HEK293 (cell line): ENCODE data around the gene FAAP100.
A peak's percentile ranks its signal among the peaks of the same experiment; 100 is the strongest.

Experiments used
- CTCF ChIA-PET: fragments of 350-600 bp; formaldehyde crosslinking; extraction: SDS; loops from one replicate; lab custom pipeline; 2021; ENCODE audit warnings: antibody characterized with exemption; lab: Yijun Ruan, JAX
- POLR2A ChIA-PET: fragments of 300-600 bp; formaldehyde crosslinking; extraction: SDS; loops from one replicate; lab custom pipeline; 2020; ENCODE audit warnings: antibody characterized with exemption, inconsistent platforms; lab: Yijun Ruan, JAX
- H3K27ac ChIP-seq: fragments of 200-500 bp; sonication (Bioruptor generic); 2 replicates; pipeline ENCODE4 v1.5.1; 2014; ENCODE audit warnings: low read depth, low read length, control low read depth, inconsistent platforms; ENCODE audit errors: extremely low read depth
- H3K36me3 ChIP-seq, 2 experiments: fragments of 200-500 bp in 1 of 2; sonication (Bioruptor generic) in 1 of 2; 1 replicate in 1 of 2; 2 replicates in 1 of 2; pipeline ENCODE4 v1.5.1; 2014 to 2017; ENCODE audit warnings: inconsistent platforms in 2 of 2, low read length in 2 of 2; ENCODE audit not compliant: control insufficient read depth in 2 of 2, insufficient read depth in 1 of 2
- H3K4me1 ChIP-seq: fragments of 200-500 bp; sonication (Bioruptor generic); 2 replicates; pipeline ENCODE4 v1.5.1; 2014; ENCODE audit warnings: mild to moderate bottlenecking, low read length, inconsistent platforms; ENCODE audit not compliant: control insufficient read depth, insufficient read depth
- H3K4me3 ChIP-seq: 2 replicates; pipeline ENCODE4 v1.5.1; 2011; ENCODE audit warnings: low read depth, mild to moderate bottlenecking, control low read depth, low read length, moderate library complexity
- H3K9me3 ChIP-seq: fragments of 200-500 bp; sonication (Bioruptor generic); 2 replicates; pipeline ENCODE4 v1.5.1; 2014; ENCODE audit warnings: low read depth, low read length, inconsistent platforms; ENCODE audit not compliant: control insufficient read depth, insufficient read depth
- MZF1 ChIP-seq: fragments of 450-650 bp; formaldehyde crosslinking; IDR thresholded peaks from 2 replicates; pipeline ENCODE4 v1.5.1; 2017; ENCODE audit warnings: missing biosample characterization, missing genetic modification characterization, borderline replicate concordance
- REPIN1 ChIP-seq: fragments of 450-650 bp; formaldehyde crosslinking; IDR thresholded peaks from 2 replicates; pipeline ENCODE4 v1.5.1; 2017; ENCODE audit warnings: missing biosample characterization, missing genetic modification characterization, low read depth
- ZBTB20 ChIP-seq: fragments of 450-650 bp; formaldehyde crosslinking; IDR thresholded peaks from 2 replicates; pipeline ENCODE4 v1.5.1; 2016; ENCODE audit warnings: missing biosample characterization, missing genetic modification characterization
- ZNF24 ChIP-seq: fragments of 450-650 bp; formaldehyde crosslinking; IDR thresholded peaks from 2 replicates; pipeline ENCODE4 v1.5.1; 2016; ENCODE audit warnings: missing biosample characterization, missing genetic modification characterization
- ZNF274 ChIP-seq, 2 experiments: fragments of 200-500 bp in 1 of 2; fragments of 450-650 bp in 1 of 2; sonication (Bioruptor generic) in 1 of 2; formaldehyde crosslinking in 1 of 2; IDR thresholded peaks; 2 replicates each; pipeline versions ENCODE4 v1.5.1 to v1.6.1; 2014 to 2016; ENCODE audit warnings: borderline replicate concordance in 1 of 2, inconsistent platforms in 1 of 2, low read length in 1 of 2, missing biosample characterization in 1 of 2, missing genetic modification characterization in 1 of 2
- ZNF621 ChIP-seq: fragments of 450-650 bp; formaldehyde crosslinking; IDR thresholded peaks from 2 replicates; pipeline ENCODE4 v1.5.1; 2017; ENCODE audit warnings: missing biosample characterization, missing genetic modification characterization
- ZNF624 ChIP-seq: fragments of 450-650 bp; formaldehyde crosslinking; IDR thresholded peaks from 2 replicates; pipeline ENCODE4 v1.5.1; 2017; ENCODE audit warnings: missing biosample characterization, missing genetic modification characterization
- ZNF660 ChIP-seq: fragments of 450-650 bp; IDR thresholded peaks from 2 replicates; pipeline ENCODE4 v1.5.1; 2018; ENCODE audit warnings: missing biosample characterization, mild to moderate bottlenecking, missing genetic modification characterization
- ZNF843 ChIP-seq: fragments of 450-650 bp; formaldehyde crosslinking; IDR thresholded peaks from 2 replicates; pipeline ENCODE4 v1.5.1; 2016; ENCODE audit warnings: missing biosample characterization, missing genetic modification characterization
- TF ChIP-seq, protein P1 (sequence below): fragments of 450-650 bp; formaldehyde crosslinking; IDR thresholded peaks from 2 replicates; pipeline ENCODE4 v1.5.1; 2017; ENCODE audit warnings: missing biosample characterization, missing genetic modification characterization
- TF ChIP-seq, protein P2 (sequence below): fragments of 450-650 bp; formaldehyde crosslinking; IDR thresholded peaks from 2 replicates; pipeline ENCODE4 v1.5.1; 2016; ENCODE audit warnings: missing biosample characterization, missing genetic modification characterization
- TF ChIP-seq, protein P3 (sequence below): fragments of 450-650 bp; formaldehyde crosslinking; IDR thresholded peaks from 2 replicates; pipeline ENCODE4 v1.5.1; 2017; ENCODE audit warnings: missing biosample characterization, missing genetic modification characterization
- TF ChIP-seq, protein P4 (sequence below): fragments of 450-650 bp; formaldehyde crosslinking; IDR thresholded peaks from 2 replicates; pipeline ENCODE4 v1.5.1; 2016; ENCODE audit warnings: missing biosample characterization, missing genetic modification characterization

FAAP100 gene

DNA sequence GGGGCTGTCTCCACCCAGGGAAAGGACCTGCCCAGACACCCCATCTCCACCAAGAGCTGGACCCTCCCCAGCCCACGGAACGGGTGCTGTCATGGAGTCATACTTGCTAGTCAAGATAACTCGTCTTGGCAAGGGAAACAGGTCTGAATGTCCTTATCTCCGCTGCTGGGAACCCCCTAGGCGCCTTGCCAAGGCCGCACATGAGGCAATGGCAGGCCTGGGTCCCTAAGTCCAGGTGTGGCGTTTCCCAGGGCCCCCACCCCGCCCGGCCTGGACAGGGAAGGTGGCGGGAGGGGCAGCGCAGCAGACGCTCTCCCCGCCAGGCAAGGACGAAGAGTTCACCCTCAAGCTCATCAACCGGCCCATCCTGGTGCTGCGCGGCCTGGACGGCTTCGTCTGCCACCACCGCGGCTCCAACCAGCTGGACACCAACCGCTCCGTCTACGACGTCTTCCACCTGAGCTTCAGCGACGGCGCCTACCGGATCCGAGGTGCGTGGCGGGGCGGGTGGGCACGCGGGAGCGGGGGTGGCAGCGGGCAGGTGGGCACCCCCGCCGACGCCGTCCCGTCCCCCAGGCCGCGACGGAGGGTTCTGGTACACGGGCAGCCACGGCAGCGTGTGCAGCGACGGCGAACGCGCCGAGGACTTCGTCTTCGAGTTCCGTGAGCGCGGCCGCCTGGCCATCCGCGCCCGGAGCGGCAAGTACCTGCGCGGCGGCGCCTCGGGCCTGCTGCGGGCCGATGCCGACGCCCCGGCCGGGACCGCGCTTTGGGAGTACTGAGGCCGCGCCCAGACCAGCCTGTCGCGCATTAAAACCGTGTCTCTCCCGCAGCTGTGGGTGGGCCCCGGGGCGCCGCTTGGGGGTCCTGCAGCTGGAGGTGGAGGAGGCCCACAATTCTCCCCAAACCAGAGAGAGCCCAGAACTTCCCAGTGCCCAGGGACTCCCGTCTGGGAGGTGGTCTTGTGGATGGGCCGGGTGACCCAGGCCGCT is 15.6 kb downstream of the FAAP100 start:
- Histone ChIP-seq H3K27ac (no peak overlapping the region), H3K36me3 (peaks cover 0 to 32% of the 10 kb centered on the region in 2 experiments; a peak in 1 of 3 replicates), H3K4me3 (no peak overlapping the region)
- POLR2A ChIA-PET = no interaction called here
- no peak for TF ChIP-seq ZNF843
- TF ChIP-seq, all 188 proteins: peak for 0
- Histone ChIP-seq H3K4me1 (no peaks in the 10 kb centered on the region), H3K9me3 (no peaks in the 10 kb centered on the region)
- CTCF ChIA-PET = interaction anchor here (0.6 to 1.5 kb wide), 6 partner anchors 14 to 463 kb away, joined by 3 to 7 read pairs (median 3); no protein-coding TSS in a partner anchor

DNA sequence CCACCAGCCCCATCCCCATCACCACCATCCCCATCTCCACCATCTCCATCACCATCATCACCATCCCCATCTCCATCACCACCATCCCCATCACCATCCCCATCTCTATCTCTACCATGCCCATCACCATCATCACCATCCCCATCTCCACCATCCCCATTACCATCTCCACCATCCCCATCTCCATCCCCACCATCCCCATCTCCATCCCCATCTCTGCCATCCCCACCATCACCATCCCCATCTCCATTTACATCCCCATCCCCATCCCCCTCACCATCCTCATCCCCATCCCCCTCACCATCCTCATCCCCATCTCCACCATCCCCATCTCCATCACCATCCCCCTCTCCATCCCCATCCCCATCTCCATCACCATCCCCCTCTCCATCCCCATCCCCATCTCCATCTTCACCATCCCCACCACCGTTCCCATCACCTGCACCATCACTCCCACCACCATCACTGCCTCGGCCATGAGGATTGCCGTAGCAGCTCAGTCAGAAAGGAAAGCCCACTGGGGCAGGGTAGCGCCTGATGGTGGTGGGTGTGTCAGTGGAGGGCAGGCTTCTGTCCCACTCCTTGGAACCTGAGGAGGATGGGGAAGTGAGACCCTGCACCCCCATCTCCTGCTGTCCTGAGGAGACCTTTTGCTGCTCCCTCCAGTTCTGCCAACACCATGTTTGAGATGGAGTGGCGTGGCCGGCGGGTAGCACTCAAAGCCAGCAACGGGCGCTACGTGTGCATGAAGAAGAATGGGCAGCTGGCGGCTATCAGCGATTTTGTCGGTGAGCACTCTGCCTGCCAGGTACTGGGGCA is 16.5 kb downstream of the FAAP100 start:
- no peaks in the 10 kb centered on the region for H3K9me3 ChIP-seq
- peaks cover 0 to 23% of the 10 kb centered on the region in 2 experiments; a peak in 1 of 3 replicates for H3K36me3 ChIP-seq
- CTCF ChIA-PET = interaction anchor here (0.6 to 1.0 kb wide), 2 partner anchors 17 to 65 kb away, joined by 3 read pairs; no protein-coding TSS in a partner anchor
- no peaks in the 10 kb centered on the region for H3K4me1 ChIP-seq
- no peak overlapping the region for H3K4me3 ChIP-seq
- H3K27ac ChIP-seq = no peak overlapping the region
- TF ChIP-seq, protein P1, sequence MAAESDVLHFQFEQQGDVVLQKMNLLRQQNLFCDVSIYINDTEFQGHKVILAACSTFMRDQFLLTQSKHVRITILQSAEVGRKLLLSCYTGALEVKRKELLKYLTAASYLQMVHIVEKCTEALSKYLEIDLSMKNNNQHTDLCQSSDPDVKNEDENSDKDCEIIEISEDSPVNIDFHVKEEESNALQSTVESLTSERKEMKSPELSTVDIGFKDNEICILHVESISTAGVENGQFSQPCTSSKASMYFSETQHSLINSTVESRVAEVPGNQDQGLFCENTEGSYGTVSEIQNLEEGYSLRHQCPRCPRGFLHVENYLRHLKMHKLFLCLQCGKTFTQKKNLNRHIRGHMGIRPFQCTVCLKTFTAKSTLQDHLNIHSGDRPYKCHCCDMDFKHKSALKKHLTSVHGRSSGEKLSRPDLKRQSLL (tag by site-specific recombination) = peak; percentile 78; the same call in 1 of the 2 replicates
- peak; percentile 84; the same call in 1 of the 2 replicates for TF ChIP-seq MZF1 (tag by site-specific recombination)
- no peak for TF ChIP-seq ZNF24 (tag by site-specific recombination)
- no peak for TF ChIP-seq ZNF660 (tag by site-specific recombination)
- TF ChIP-seq ZNF274 (IDR thresholded peaks at IDR 0.05; ENCODE audit: low read length) = no peak
- TF ChIP-seq ZNF274 (tag by site-specific recombination; IDR thresholded peaks at IDR 0.05; ENCODE audit: borderline replicate concordance) = no peak
- TF ChIP-seq, all 188 proteins: peak for 2
- POLR2A ChIA-PET = no interaction called here

DNA sequence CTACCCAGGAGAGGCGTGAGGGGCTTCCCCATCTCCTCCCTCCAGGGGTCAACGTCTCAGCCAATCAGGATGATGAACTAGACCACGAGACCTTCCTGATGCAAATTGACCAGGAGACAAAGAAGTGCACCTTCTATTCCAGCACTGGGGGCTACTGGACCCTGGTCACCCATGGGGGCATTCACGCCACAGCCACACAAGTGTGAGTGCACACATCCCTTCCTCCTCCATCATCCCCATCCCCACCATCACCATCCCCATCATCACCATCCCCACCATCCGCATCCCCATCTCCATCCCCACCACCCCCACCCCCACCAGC is 17.2 kb downstream of the FAAP100 start:
- Histone ChIP-seq H3K4me3 (no peak overlapping the region), H3K27ac (no peak overlapping the region), H3K36me3 (peaks cover 0 to 15% of the 10 kb centered on the region in 2 experiments; a peak in 1 of 3 replicates), H3K9me3 (no peaks in the 10 kb centered on the region), H3K4me1 (no peaks in the 10 kb centered on the region)
- POLR2A ChIA-PET = interaction anchor here (1.3 to 1.4 kb wide), 2 partner anchors 9 to 22 kb away, joined by 5 to 6 read pairs; partner anchors contain the start of gene ACTG1
- CTCF ChIA-PET = no interaction called here
- TF ChIP-seq, protein P2, sequence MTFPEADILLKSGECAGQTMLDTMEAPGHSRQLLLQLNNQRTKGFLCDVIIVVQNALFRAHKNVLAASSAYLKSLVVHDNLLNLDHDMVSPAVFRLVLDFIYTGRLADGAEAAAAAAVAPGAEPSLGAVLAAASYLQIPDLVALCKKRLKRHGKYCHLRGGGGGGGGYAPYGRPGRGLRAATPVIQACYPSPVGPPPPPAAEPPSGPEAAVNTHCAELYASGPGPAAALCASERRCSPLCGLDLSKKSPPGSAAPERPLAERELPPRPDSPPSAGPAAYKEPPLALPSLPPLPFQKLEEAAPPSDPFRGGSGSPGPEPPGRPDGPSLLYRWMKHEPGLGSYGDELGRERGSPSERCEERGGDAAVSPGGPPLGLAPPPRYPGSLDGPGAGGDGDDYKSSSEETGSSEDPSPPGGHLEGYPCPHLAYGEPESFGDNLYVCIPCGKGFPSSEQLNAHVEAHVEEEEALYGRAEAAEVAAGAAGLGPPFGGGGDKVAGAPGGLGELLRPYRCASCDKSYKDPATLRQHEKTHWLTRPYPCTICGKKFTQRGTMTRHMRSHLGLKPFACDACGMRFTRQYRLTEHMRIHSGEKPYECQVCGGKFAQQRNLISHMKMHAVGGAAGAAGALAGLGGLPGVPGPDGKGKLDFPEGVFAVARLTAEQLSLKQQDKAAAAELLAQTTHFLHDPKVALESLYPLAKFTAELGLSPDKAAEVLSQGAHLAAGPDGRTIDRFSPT (tag by site-specific recombination) = no peak

DNA sequence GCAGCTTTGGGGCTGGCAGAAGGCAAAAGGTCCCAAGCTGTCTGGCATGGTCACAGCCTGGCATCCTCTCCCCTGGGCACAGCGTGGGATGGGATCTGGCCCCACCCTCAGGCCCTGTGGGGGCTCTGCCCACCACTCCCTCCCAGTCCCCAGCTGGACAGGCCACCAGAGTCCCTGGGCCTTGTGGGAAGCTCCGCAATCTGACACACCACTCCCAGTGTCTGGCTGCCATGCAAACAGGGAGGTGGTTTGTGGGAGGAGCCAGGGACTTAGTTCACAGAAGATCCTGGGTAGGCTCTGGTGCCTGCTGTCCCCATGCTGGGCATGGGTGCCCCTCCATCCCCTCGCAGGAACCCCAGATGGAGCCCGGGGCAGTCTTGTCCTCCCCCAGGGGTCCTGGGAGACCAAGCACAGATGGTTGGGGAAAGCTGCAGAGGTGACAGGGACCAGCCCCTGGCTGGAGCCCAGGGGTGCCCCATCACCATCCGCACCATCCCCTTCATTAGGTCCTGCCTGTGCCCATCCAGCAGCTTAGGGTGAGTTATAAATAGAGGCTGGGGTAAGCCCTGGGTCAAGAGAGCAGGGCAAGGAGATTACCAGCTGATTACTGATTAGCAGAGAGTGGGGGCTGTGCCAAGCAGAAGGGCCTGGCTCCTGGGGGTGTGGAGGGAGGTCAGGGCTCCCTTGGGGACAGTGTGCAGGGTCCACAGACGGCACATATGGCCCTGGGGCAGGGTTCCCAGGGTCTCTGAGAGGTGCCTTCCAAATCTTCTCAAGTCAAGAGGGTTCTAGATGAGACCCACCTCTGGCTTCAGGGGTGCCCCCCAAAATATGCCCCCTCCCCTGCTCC is 17.8 kb downstream of the FAAP100 start:
- H3K9me3 ChIP-seq = no peaks in the 10 kb centered on the region
- H3K36me3 ChIP-seq = peaks cover 0 to 12% of the 10 kb centered on the region in 2 experiments; a peak in 1 of 3 replicates
- POLR2A ChIA-PET = interaction anchor here (0.8 to 1.4 kb wide), 5 partner anchors 10 to 27 kb away, joined by 3 to 10 read pairs (median 6); partner anchors contain the start of gene ACTG1
- no peak overlapping the region for H3K4me3 ChIP-seq
- H3K4me1 ChIP-seq = no peaks in the 10 kb centered on the region
- CTCF ChIA-PET = no interaction called here
- no peak overlapping the region for H3K27ac ChIP-seq
- TF ChIP-seq, protein P3, sequence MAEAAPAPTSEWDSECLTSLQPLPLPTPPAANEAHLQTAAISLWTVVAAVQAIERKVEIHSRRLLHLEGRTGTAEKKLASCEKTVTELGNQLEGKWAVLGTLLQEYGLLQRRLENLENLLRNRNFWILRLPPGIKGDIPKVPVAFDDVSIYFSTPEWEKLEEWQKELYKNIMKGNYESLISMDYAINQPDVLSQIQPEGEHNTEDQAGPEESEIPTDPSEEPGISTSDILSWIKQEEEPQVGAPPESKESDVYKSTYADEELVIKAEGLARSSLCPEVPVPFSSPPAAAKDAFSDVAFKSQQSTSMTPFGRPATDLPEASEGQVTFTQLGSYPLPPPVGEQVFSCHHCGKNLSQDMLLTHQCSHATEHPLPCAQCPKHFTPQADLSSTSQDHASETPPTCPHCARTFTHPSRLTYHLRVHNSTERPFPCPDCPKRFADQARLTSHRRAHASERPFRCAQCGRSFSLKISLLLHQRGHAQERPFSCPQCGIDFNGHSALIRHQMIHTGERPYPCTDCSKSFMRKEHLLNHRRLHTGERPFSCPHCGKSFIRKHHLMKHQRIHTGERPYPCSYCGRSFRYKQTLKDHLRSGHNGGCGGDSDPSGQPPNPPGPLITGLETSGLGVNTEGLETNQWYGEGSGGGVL (tag by site-specific recombination) = no peak
- TF ChIP-seq ZBTB20 (tag by site-specific recombination) = 0 out of 2 replicates have a peak, but pooled peaks have one; percentile 14
- no peak for TF ChIP-seq REPIN1 (tag by site-specific recombination)
- TF ChIP-seq ZNF624 (tag by site-specific recombination) = no peak
- TF ChIP-seq, protein P4, sequence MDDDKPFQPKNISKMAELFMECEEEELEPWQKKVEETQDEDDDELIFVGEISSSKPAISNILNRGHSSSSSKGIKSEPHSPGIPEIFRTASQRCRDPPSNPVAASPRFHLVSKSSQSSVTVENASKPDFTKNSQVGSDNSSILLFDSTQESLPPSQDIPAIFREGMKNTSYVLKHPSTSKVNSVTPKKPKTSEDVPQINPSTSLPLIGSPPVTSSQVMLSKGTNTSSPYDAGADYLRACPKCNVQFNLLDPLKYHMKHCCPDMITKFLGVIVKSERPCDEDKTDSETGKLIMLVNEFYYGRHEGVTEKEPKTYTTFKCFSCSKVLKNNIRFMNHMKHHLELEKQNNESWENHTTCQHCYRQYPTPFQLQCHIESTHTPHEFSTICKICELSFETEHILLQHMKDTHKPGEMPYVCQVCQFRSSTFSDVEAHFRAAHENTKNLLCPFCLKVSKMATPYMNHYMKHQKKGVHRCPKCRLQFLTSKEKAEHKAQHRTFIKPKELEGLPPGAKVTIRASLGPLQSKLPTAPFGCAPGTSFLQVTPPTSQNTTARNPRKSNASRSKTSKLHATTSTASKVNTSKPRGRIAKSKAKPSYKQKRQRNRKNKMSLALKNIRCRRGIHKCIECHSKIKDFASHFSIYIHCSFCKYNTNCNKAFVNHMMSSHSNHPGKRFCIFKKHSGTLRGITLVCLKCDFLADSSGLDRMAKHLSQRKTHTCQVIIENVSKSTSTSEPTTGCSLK (tag by site-specific recombination) = no peak
- TF ChIP-seq ZNF621 (tag by site-specific recombination) = no peak
- TF ChIP-seq ZNF24 (tag by site-specific recombination) = no peak
